Stomach (tissue), 9 donors: Measurements from ENCODE around the gene ENPP1. TPM values are rescaled to one million over a fixed set of nuclear protein-coding genes. Genes with fewer than 3 reads are reported as not detected.

Experiments used
- DNase-seq, 2 donors: peaks; one replicate each; pipeline versions ENCODE4 v3.0.0 to v3.0.0-alpha.2; 2013 to 2019
- H3K27ac ChIP-seq, 5 donors: fragments of 200-600 bp in 4 of 5; sonication (generic) in 4 of 5; one replicate each; pipeline ENCODE4 v1.5.1; 2013 to 2019; ENCODE audit warnings: mild to moderate bottlenecking in 1 of 5, moderate library complexity in 1 of 5
- H3K27me3 ChIP-seq, 3 donors: fragments of 200-600 bp; sonication (generic); one replicate each; pipeline ENCODE4 v1.5.1; 2017 to 2019; ENCODE audit warnings: mixed run types in 1 of 3
- H3K36me3 ChIP-seq, 4 donors: fragments of 200-600 bp; sonication (generic); 1 replicate in 3 of 4; 2 replicates in 1 of 4; pipeline ENCODE4 v1.5.1; 2016 to 2019
- H3K4me1 ChIP-seq, 4 donors: fragments of 200-600 bp; sonication (generic); one replicate each; pipeline ENCODE4 v1.5.1; 2016 to 2019
- H3K4me3 ChIP-seq, 4 donors: fragments of 200-600 bp; sonication (generic) in 3 of 4; one replicate each; pipeline ENCODE4 v1.5.1; 2016 to 2019; ENCODE audit warnings: mild to moderate bottlenecking in 1 of 4
- H3K9me3 ChIP-seq, 4 donors: fragments of 200-600 bp; sonication (generic); one replicate each; pipeline ENCODE4 v1.5.1; 2016 to 2019
- EP300 ChIP-seq: sonication (generic); formaldehyde crosslinking; IDR thresholded peaks from one replicate; pipeline ENCODE4 v1.6.1; 2017; ENCODE audit warnings: antibody characterized with exemption
- POLR2A ChIP-seq, 4 donors: fragments of 450-650 bp; IDR thresholded peaks; one replicate each; pipeline ENCODE4 v1.6.1; 2016; ENCODE audit warnings: antibody characterized with exemption in 4 of 4, control low read depth in 2 of 4, mild to moderate bottlenecking in 1 of 4, moderate library complexity in 1 of 4
- POLR2AphosphoS5 ChIP-seq, 3 donors: sonication (generic); formaldehyde crosslinking; IDR thresholded peaks; one replicate each; pipeline ENCODE4 v1.6.1; 2016; ENCODE audit warnings: antibody characterized with exemption in 3 of 3
- WGBS, 5 donors: extraction: QIAGEN DNeasy Blood & Tissue Kit in 3 of 5; methylation state at CpG; one replicate each; pipeline versions ENCODE4 v1.1.5 to v1.1.7; 2013 to 2018; 5-methylcytosine and 5-hydroxymethylcytosine counted together
- intact Hi-C: fragments of 100-400 bp; cut with DNase I; formaldehyde crosslinking; loops from one replicate; pipeline ENCODE4 v1.15.1; 2023; ENCODE audit warnings: low total_unique reads
- polyA plus RNA-seq, 3 donors: library from polyadenylated mRNA; stranded (reverse); fragments of 200-250 nt; gene quantifications; one replicate each; pipeline ENCODE4 v1.2.3, GENCODE V29; 2013
- total RNA-seq, 5 donors: library from RNA; depleted of rRNA; stranded (reverse); fragments of >200 nt; gene quantifications; one replicate each; pipeline versions ENCODE4 v1.1.0 to v1.2.3, GENCODE V29; 2014 to 2016
- TF ChIP-seq, protein P1 (sequence below), 7 experiments: fragments of 450-650 bp in 4 of 7; fragments of 200-600 bp in 3 of 7; sonication (generic) in 3 of 7; IDR thresholded peaks; one replicate each; pipeline ENCODE4 v1.5.1; 2016 to 2019; ENCODE audit warnings: antibody characterized with exemption in 7 of 7, control low read depth in 2 of 7, mild to moderate bottlenecking in 1 of 7
- donor health status: healthy with polysubstance abuse.
- donor health status: Bipolar disorder and iron deficiency.
- donor health status: healthy.

Gene ENPP1
- total and polyA plus RNA-seq, 8 donors, result 0.31 to 42.0 (median 7.0) TPM

DNA sequence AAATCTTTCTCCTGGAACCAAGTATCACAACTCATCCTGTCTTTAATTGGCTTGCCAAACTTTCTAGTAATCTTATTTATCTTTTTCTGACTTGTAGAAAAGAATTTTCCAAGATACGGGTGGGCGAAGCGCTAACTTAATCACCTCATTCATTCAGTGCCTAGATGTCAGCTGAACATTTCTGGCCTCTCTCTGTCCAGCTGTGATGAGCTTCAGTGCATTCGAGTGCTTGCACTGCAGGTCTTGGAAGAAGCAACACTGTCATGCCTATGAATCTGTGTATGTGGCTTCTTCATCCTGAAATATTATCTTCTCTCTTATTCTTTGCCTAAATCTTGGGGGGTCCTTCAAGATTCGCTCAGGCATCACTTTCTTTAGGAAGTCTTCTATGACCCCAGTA, 16.3 kb upstream of the ENPP1 start:
- WGBS, 5 donors, result 54 to 84% (median 71%) methylated on average over 5 of the region's 5 CpGs
- Histone ChIP-seq H3K4me3 (no peak overlapping the region), H3K36me3 (no peaks in the 10 kb centered on the region), H3K9me3 (no peaks in the 10 kb centered on the region), H3K27me3 (no peaks in the 10 kb centered on the region), H3K27ac (no peak overlapping the region), H3K4me1 (peaks cover 0 to 9% (median 3%) of the 10 kb centered on the region in 4 donors)
- intact Hi-C loops, result no loop called here
- TF ChIP-seq, protein P1, sequence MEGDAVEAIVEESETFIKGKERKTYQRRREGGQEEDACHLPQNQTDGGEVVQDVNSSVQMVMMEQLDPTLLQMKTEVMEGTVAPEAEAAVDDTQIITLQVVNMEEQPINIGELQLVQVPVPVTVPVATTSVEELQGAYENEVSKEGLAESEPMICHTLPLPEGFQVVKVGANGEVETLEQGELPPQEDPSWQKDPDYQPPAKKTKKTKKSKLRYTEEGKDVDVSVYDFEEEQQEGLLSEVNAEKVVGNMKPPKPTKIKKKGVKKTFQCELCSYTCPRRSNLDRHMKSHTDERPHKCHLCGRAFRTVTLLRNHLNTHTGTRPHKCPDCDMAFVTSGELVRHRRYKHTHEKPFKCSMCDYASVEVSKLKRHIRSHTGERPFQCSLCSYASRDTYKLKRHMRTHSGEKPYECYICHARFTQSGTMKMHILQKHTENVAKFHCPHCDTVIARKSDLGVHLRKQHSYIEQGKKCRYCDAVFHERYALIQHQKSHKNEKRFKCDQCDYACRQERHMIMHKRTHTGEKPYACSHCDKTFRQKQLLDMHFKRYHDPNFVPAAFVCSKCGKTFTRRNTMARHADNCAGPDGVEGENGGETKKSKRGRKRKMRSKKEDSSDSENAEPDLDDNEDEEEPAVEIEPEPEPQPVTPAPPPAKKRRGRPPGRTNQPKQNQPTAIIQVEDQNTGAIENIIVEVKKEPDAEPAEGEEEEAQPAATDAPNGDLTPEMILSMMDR (IDR thresholded peaks at IDR 0.05), result no peak
- TF ChIP-seq POLR2AphosphoS5 (IDR thresholded peaks at IDR 0.05) (no peak), EP300 (no peak), POLR2A (IDR thresholded peaks at IDR 0.05) (no peak)
- peak in 1 of 2 donors; percentile 39 for DNase-seq

DNA sequence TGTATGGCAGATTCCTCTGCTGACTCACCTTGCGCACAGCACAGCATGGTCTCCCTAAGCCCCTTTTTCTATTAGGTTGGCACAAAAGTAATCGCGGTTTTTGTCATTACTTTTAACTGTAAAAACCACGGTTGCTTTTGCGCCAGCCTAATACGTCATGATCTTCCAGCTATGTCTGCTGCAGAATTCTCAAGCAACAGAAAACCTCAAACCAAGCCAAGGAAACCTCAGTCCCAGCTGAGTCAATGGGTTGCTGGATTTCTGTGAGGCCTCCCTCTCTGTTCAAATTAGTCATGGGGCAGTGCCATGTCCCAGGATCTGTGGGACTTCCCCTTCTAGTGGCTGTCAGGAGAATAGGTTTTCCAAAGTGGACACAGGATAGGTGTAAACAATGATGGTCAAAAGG, 15.7 kb upstream of the ENPP1 start:
- intact Hi-C loops, result no loop called here
- Histone ChIP-seq H3K4me1 (peaks cover 0 to 9% (median 3%) of the 10 kb centered on the region in 4 donors), H3K4me3 (no peak overlapping the region), H3K27ac (no peak overlapping the region), H3K36me3 (no peaks in the 10 kb centered on the region), H3K27me3 (no peaks in the 10 kb centered on the region), H3K9me3 (no peaks in the 10 kb centered on the region)
- no peak for TF ChIP-seq POLR2A (IDR thresholded peaks at IDR 0.05)
- no peak for TF ChIP-seq EP300
- no peak for TF ChIP-seq POLR2AphosphoS5 (IDR thresholded peaks at IDR 0.05)
- TF ChIP-seq, protein P1 (IDR thresholded peaks at IDR 0.05), result no peak
- 84 to 91% (median 89%) methylated on average over 6 of the region's 6 CpGs for WGBS, 5 donors
- DNase-seq, result no peak

DNA sequence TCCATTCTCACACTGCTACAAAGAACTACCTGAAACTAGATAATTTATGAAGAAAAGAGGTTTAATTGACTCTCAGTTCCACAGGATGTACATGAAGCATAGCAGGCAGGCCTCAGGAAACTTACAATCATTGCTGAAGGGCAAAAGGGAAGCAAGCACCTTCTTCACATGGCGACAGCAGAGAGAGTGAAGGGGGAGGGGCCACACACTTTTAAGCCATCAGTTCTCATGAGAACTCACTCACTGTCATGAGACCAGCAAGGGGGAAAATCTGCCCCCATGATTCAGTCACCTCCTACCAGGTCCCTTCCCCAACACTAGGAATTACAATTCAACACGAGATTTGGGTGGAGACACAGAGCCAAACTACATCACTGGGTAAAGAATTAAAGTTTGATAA, 12.5 kb upstream of the ENPP1 start:
- no peak overlapping the region for H3K4me3 ChIP-seq
- no peaks in the 10 kb centered on the region for H3K4me1 ChIP-seq
- intact Hi-C loops, result no loop called here
- no peak overlapping the region for H3K27ac ChIP-seq
- TF ChIP-seq POLR2A (IDR thresholded peaks at IDR 0.05), result no peak
- TF ChIP-seq EP300, result no peak
- no peak for TF ChIP-seq POLR2AphosphoS5 (IDR thresholded peaks at IDR 0.05)
- TF ChIP-seq, protein P1 (IDR thresholded peaks at IDR 0.05), result no peak
- H3K36me3 ChIP-seq, result no peaks in the 10 kb centered on the region
- no peaks in the 10 kb centered on the region for H3K9me3 ChIP-seq
- DNase-seq, result no peak
- H3K27me3 ChIP-seq, result no peaks in the 10 kb centered on the region
- WGBS, 5 donors, result 66 to 78% (median 73%) methylated on average over 2 of the region's 2 CpGs

DNA sequence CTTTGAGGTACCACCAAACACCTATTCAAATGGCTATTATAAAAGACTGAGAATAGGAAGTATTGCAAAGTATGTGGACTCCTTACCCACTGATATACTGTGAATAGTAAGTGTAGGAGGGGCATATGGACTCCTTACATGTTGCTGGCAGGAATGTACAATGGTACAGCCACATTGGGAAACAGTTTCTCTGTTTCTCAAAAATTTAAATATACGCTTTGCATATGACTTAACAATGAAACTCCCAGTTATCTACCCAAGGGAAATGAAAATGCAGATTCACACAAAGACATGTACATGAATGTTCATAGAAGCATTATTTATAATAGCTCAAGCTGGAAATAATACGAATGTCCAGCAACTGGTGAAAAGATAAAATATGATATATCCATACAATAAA, 5.5 kb upstream of the ENPP1 start:
- no peaks in the 10 kb centered on the region for H3K9me3 ChIP-seq
- H3K27me3 ChIP-seq, result peaks cover 0 to under 1% (median 0%) of the 10 kb centered on the region in 3 donors
- 86 to 95% (median 89%) methylated on average over 2 of the region's 2 CpGs for WGBS, 5 donors
- no peak overlapping the region for H3K4me3 ChIP-seq
- H3K36me3 ChIP-seq, result no peaks in the 10 kb centered on the region
- no peak overlapping the region for H3K27ac ChIP-seq
- TF ChIP-seq EP300 (no peak), POLR2A (IDR thresholded peaks at IDR 0.05) (no peak), POLR2AphosphoS5 (IDR thresholded peaks at IDR 0.05) (no peak)
- TF ChIP-seq, protein P1 (IDR thresholded peaks at IDR 0.05), result no peak
- no peak for DNase-seq
- intact Hi-C loops, result no loop called here
- H3K4me1 ChIP-seq, result peaks cover 0 to 19% (median 11%) of the 10 kb centered on the region in 4 donors
